ENCODE results near the gene TMEM45A.
"Not testable (repeated sequence)": the region's sequence is repeated elsewhere in the genome, so short reads cannot be mapped to it uniquely, and the experiment has no call there.

Gene TMEM45A, protein sequence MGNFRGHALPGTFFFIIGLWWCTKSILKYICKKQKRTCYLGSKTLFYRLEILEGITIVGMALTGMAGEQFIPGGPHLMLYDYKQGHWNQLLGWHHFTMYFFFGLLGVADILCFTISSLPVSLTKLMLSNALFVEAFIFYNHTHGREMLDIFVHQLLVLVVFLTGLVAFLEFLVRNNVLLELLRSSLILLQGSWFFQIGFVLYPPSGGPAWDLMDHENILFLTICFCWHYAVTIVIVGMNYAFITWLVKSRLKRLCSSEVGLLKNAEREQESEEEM

DNA sequence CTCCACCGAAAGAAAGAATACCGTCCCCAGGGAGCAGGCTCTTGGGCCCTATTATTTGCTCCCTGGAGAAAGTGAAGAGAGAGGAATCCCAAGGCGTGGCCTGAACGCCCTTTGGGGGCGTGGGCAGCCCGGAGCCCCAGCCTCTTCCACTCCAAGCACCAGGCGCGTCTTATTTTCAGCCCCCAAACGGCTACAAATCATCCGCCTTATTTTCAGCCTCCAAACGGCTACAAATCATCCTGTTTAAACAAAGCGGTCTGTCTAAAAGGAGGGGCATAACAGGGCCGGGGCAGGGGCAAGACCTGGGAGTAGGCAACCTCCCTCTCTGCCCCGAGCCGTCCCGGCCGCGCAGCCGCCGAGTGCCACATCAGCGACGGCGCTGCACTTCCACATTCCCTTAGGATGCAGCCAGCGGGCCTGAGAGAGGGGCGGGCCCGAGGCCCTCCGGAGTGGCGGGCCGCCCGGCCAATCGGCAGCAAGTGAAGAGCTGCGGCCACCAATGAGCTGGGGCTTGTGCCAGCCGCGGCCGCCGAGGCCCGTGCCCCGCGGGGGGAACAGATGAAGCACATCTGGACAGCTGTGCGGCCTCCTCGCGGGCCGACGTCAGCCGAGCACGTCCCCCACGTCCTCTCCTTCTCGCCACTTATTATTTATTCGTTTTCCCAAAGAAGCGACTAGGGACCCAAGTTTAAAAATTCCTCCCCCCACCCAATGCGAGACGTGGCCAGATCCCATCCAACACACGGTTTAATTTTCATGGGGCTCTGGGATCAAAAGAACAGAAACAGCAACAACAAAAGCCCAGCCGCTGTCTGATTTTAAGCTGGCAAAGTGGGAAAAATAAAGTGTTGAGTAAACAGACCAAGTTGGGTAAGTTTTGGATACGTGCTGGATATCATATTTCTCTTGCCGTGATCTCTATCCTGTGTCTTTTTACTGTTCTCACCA, at the start of gene TMEM45A:
Gene TMEM45A (plus strand): TSS at position 561 of the 948 bp plus-strand sequence. CDS start 62,593 bp downstream, outside the sequence.
- peak; percentile 93 for DNase-seq

DNA sequence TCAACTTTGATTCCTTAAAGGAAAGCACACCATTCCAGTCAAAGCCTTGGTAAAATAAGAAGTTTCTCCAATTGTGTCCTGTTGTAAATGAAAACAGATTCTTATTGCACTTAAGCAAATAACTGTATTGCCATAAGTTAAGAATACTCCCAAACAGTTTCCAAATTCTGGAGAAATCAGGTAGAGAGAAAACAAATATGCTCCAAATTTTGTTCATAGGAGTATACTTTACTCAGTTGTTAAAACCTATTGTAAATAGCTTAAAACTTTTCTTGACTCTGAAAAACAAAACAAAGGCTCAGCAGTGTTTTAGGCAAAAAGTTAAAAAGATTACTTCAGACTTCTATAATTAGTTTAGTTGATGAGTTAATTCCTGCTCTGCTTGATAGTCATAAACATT, 48.7 kb upstream of the TMEM45A start:
- no peak for DNase-seq

DNA sequence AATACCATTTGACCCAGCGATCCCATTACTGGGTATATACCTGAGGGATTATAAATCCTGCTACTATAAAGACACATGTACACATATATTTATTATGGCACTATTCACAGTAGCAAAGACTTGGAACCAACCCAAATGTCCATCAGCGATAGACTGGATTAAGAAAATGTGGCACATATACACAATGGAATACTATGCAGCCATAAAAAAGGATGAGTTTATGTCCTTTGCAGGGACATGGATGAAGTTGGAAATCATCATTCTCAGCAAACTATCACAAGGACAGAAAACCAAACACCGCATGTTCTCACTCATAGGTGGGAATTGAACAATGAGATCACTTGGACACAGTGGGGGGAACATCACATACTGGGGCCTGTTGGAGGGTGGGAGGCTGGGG, 45.4 kb upstream of the TMEM45A start:
- DNase-seq, result not testable (repeated sequence)

DNA sequence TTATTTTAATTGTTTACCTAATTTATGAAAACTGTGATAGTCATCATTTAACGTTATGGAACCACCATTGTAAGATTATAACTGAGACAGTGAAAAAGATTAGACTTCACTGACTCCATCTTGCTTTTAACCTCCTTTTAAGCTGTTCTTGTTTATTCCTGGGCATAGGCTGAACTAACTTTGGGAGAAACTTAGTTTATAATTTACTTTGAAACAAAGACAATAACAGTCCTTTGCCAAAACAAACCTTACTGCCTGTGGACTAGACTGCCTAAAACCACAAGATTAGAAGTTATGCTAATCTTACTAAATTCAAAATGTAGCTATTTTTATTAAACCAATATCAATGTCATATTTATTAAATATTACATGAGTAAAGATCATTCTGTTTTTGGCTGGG, 44.3 kb upstream of the TMEM45A start:
- DNase-seq, result no peak

DNA sequence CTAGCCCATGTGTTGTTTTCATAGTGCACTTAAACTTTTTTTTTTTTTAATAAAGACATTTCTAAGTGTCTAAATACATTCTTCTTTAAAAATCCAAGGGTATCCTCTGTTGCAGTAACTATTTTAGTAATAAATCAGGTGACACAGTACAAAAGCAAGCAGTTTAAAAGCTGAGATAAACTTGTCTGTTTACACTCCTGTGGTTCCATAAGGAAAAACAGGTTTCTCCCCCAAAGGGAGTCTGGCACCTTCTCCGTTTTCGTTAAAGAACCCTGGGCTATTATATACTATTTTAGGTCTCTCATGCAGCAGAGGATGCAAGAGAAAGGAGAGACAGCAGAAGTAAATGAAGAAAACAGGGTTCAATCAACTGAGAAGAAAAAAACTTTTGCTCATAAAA, 43.2 kb upstream of the TMEM45A start:
- DNase-seq, result no peak

DNA sequence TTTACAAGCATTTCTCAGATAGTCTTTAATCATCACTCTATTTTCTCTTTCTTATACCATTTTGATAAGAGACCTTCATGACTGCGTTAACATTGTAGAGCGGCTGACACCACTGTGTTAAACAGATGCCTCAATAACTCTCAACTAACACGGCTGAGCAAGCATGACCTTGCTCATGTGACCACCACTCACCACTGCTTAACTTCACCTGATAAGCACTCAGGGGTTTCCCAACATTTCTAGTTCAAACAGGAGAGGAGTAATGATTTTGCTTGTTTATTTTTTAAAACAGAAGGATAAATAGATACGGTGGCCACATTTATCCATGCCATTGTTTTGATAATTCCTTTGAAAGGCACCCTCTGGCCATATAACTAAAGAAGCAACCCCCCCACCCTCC, 37.7 kb upstream of the TMEM45A start:
- DNase-seq, result no peak

DNA sequence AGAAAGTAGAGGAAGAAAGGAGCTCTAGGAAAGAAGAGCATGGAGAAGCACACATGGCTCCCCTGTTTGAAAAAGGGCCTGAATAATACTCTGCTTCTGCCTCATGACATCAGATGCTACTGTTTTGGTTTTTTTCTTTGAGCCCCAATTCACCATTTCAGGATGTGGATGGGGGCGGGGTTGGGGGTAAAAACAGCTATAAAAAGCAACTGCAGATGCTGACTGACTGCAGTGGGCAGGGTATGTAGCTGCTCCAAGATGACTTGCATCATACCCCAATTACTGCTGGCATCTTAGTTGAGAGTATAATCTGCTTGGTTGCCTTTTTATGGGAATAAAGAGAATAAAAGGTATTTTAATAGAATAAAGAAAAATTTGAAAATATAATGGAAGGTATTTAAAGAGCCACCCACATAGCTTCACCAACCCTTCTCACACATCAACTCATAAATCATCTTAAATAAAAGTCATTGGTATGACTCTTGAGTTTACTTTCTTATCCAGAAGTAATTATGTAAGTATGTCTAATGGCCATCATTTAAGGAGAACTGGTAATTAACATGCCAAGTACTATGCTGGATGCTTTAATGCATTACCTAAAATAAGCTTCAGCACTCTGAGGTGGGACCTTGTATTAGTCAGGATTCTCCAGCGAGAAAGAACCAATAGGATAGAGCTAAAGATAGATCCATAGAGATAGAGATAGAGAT, 36.4 kb upstream of the TMEM45A start:
- DNase-seq, result no peak

DNA sequence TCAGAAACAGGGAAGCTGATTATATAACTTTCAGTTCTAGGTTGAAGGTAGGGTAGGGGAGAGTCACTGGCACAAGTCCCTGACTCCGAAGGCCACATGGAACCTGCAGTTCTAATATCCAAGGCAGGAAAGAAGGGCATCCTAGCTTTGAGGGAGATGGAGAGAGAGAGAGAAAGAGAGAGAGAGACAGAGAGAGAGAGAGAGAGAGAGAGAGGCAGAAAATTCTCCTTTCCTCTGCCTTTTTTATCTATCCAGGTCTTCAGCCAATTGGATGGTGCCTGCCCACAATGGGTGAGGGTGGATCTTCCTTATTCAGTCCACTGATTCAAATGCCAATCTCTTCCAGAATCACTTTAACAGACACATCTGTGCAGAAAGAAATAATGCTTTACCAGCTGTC, 35.7 kb upstream of the TMEM45A start:
- DNase-seq, result no peak

DNA sequence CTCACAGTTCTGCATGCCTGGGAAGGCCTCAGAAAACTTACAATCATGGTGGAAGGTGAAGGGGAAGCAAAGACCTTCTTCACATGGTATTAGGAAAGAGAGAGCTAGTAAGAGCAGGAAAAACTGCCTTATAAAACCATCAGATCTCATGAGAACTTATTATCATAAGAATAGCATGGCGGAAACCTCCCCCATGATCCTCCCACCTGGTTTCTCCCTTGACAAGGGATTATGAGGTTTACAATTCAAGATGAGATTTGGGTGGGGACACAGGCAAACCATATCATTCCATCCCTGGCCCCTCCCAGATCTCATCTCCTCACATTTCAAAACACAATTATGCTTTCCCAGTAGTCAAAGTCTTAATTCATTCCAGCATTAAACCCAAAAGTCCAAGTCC, 34.6 kb upstream of the TMEM45A start:
- DNase-seq, result no peak

DNA sequence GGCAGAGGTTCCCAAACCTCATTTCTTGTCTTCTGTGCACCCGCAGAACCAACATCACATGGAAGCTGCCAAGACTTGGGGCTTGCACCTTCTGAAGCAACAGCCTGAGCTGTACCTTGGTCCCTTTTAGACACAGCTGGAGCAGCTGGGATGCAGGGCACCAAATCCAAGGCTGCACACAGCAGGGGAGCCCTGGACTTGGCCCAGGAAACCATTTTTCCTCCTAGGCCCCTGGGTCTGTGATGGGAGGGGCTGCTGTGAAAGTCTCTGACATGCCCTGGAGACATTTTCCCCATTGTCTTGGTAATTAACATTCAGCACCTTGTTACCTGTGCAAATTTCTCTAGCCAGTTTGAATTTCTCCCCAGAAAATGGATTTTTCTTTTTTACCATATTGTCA, 33.6 kb upstream of the TMEM45A start:
- no peak for DNase-seq

DNA sequence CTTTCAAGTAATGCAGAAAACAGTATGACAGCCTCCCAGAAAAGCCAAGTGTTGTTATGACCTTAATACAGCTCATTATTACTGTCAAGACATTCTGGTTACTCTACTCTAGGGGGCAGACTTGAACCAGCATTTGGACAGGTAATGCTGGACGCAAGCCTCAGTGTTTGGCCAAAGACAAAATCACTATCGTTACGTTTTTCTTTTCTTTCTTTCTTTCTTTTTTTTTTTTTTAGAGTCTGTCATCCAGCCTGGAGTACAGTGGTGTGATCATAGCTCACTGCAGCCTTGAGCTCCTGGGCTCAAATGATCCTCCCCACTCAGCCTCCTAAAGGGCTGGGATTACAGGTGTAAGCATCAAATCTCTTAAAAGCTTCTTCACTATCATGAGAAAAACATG, 29.4 kb upstream of the TMEM45A start:
- peak; percentile 33 for DNase-seq

DNA sequence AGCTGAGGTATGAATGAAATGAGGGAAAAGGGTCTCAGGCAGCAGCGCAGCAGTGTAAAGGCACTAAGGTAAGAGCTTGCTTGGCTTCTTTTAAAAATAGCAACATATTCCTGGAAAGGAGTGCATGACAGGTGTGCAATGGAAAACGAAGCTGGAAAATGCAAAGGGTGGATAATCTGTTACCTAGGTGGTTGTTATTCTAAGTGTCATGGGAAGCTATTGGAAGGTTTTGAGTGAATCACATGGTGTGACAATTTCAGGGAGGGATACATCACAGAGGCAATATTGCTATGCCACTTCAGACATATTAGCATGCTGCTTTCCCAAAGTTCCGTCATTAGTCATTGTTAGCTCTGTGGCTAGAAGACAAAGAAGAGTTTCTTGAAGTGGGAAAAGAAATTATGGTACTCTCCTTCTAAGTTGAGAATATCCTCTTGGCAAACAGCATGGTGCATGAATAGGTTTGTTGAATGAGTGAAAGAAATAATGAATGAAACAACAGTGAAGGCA, 28.7 kb upstream of the TMEM45A start:
- no peak for DNase-seq

DNA sequence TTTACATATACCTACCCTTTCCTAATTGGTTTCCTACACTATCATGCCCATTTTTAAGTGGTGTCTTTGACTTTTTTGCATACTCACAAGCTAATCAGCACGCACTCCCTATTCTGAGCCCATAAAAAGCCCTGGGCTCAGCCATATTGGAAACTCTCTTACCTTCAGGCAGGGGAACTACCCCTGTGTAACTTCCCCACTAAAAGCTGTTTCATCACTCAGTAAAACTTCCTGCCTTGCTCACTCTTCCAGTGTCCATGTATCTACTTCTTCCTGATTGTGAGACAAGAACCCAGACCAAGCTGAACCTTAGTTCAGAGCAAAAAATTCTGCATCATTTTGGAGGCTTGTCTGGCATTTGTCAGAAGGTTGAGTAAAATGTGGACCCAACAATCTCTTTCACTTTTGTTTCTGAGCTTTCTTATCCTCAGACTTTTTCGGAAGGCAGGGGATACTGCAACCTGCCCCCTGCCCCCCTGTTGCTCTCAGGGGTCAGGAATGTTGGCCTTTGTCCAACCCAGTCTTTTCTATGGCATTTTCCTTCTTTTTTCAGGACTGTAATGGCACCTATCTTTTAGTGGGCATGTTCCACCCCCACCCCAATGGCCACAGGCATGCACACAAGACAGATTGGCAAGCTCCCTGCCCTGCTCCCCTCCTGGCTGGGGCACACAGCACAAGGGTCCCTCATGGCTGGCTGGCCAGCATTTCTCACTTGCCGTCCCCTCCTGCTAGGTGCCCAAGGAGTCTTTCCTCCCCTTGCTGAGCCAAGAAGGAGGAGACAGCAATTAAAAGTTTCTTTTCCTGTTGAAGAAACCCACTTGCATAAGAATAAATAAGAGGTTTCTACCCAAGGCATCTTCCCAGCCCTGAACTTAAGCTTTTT, 26.3 kb upstream of the TMEM45A start:
- DNase-seq, result no peak

DNA sequence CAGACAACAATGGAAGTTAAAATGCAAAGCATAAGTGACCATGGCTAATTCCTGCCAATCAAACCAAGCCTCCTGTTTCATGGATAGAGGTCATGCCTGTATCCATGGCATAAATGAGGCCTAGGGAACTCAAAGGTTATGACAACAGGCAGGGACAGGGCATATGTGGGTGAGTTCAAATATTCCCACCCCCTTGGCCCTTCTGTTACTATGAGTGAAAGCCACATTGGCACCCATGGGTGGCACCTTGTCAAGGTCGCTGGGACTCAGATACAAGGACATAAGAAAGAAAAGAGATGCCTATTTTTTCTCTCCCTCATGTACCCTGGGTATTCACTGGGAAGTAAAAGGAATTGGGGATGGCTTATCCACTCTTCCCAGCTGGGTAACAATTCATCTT, 25.3 kb upstream of the TMEM45A start:
- DNase-seq, result no peak

DNA sequence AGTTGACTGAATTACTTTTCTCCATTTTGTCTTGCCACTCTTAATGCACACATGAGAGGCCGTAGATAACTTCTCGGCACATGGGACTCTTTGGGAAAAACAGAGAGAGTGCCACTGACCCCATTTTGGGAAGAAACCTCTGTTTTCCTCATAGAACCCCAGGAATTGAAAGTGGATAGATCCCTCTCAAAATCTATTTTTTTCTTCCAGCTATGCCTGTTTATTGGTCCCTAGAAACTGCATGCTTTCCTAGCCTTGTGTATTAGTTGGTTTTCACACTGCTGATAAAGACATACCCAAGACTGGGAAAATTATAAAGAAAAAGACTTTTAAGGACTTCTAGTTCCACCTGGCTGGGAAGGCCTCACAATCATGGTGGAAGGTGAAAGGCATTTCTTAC, 23.7 kb upstream of the TMEM45A start:
- DNase-seq, result no peak

DNA sequence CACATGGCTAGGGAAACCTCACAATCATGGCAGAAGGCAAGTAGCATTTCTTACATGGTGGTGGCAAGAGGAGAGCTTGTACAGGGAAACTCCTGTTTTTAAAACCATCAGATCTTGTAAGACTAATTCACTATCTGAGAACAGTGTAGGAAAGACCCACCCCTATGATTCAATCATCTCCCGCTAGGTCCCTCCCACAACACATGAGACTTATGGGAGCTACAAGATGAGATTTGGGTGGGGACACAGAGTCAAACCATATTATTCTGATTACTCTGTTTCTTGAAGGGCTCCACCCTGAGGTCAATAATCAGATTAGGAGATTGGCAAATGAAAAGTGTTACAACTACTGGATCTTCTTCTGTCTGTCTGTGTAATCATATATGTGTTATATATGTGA, 21.5 kb upstream of the TMEM45A start:
- no peak for DNase-seq

DNA sequence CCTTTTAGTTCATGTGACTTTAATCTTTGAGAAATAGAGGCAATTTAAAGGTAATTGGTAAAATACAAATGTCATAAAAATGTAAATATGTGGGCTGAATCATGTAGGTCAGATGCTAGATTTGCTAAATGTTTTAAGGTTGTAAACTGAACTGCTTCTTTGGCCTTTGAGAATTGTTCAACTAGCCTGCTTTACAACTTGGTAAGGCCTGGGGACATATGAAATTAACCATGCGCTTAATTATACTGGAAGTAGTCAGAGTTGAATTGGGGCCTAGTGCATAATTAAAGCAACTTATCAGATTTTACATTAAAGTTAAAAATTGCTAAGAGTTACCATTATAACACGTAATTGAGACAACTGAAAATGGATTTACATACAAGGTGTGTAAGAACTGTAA, 21.0 kb upstream of the TMEM45A start:
- no peak for DNase-seq

DNA sequence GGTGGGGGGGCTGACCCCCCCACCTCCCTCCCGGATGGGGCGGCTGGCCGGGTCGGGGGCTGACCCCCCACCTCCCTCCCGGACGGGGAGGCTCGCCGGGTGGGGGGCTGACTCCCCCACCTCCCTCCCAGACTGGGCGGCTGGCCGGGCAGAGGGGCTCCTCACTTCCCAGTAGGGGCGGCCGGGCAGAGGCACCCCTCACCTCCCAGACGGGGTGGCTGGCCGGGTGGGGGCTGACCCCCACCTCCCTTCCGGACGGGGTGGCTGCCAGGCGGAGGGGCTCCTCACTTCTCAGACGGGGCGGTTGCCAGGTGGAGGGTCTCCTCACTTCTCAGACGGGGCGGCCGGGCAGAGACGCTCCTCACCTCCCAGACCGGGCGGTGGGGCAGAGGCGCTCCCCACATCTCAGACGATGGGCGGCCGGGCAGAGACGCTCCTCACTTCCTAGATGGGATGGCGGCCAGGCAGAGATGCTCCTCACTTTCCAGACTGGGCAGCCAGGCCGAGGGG, 14.5 kb upstream of the TMEM45A start:
- DNase-seq, result not testable (repeated sequence)

DNA sequence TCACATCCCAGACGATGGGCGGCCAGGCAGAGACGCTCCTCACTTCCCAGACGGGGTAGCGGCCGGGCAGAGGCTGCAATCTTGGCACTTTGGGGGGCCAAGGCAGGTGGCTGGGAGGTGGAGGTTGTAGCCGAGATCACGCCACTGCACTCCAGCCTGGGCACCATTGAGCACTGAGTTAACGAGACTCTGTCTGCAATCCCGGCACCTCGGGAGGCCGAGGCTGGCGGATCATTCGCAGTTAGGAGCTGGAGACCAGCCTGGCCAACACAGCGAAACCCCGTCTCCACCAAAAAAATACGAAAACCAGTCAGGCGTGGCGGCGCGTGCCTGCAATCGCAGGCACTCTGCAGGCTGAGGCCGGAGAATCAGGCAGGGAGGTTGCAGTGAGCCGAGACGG, 13.9 kb upstream of the TMEM45A start:
- not testable (repeated sequence) for DNase-seq

DNA sequence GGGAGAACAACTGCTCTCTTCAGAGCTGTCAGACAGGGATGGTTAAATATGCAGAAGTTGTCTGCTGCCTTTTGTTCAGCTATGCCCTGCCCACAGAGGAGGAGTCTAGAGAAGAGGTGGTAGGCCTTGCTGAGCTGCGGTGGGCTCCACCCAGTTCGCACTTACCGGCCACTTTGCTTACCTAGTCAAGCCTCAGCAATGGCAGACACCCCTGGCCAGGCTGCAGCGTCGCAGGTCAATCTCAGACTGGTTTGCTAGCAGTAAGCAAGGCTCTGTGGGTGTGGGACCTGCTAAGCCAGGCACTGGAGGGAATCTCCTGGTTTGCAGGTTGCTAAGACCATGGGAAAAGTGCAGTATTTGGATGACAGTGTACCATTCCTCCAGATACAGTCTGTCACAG, 12.3 kb upstream of the TMEM45A start:
- DNase-seq, result no peak

DNA sequence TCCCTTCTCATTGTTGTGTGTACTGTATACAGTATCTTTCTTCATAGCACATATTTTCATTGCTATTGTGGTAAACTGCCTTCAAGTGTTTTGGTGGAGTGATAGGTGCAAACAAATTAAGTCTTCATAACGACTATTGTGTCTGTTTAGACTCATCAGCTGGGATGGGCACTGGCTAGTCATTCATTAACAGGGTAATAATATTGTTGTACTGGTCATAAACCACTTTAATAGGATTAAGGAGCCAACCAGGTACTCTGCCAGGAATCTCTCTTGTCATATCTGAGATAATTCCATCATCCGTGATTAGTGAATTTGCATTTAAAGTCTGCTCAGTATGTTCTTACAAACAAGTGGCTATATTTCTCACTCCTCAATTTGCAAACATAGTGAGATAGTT, 10.2 kb upstream of the TMEM45A start:
- no peak for DNase-seq

DNA sequence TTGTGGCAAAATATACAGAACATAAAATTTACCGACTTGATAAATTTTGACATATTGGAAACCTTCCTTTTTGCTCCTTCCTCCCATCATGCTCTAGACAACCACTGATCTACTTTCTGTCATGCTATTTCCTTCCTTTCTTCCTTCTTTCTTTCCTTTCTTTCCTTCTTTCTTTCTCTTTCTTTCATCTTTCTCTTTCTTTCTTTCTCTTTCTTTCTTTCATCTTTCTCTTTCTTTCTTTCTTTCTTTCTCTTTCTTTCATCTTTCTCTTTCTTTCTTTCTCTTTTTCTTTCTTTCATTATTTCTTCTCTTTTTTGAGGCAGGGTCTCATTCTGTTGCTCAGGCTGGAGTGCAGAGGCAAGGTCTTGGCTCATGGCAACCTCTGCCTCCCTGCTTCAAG, 8.9 kb upstream of the TMEM45A start:
- DNase-seq, result no peak

Measured in NCI-H1105 (cell line).